HEK293 (cell line): ENCODE results near the gene ZNF609.

Source experiments
- CTCF ChIA-PET: fragments of 350-600 bp; formaldehyde crosslinking; extraction: SDS; loops from one replicate; lab custom pipeline; 2021; ENCODE audit warnings: antibody characterized with exemption; lab: Yijun Ruan, JAX
- POLR2A ChIA-PET: fragments of 300-600 bp; formaldehyde crosslinking; extraction: SDS; loops from one replicate; lab custom pipeline; 2020; ENCODE audit warnings: antibody characterized with exemption, inconsistent platforms; lab: Yijun Ruan, JAX
- H3K27ac ChIP-seq: fragments of 200-500 bp; sonication (Bioruptor generic); 2 replicates; pipeline ENCODE4 v1.5.1; 2014; ENCODE audit warnings: low read depth, low read length, control low read depth, inconsistent platforms; ENCODE audit errors: extremely low read depth
- H3K36me3 ChIP-seq, 2 experiments: fragments of 200-500 bp in 1 of 2; sonication (Bioruptor generic) in 1 of 2; 1 replicate in 1 of 2; 2 replicates in 1 of 2; pipeline ENCODE4 v1.5.1; 2014 to 2017; ENCODE audit warnings: inconsistent platforms in 2 of 2, low read length in 2 of 2; ENCODE audit not compliant: control insufficient read depth in 2 of 2, insufficient read depth in 1 of 2
- H3K4me1 ChIP-seq: fragments of 200-500 bp; sonication (Bioruptor generic); 2 replicates; pipeline ENCODE4 v1.5.1; 2014; ENCODE audit warnings: mild to moderate bottlenecking, low read length, inconsistent platforms; ENCODE audit not compliant: control insufficient read depth, insufficient read depth
- H3K4me3 ChIP-seq: 2 replicates; pipeline ENCODE4 v1.5.1; 2011; ENCODE audit warnings: low read depth, mild to moderate bottlenecking, control low read depth, low read length, moderate library complexity
- H3K9me3 ChIP-seq: fragments of 200-500 bp; sonication (Bioruptor generic); 2 replicates; pipeline ENCODE4 v1.5.1; 2014; ENCODE audit warnings: low read depth, low read length, inconsistent platforms; ENCODE audit not compliant: control insufficient read depth, insufficient read depth
- AEBP2 ChIP-seq: fragments of 450-650 bp; formaldehyde crosslinking; IDR thresholded peaks from 2 replicates; pipeline ENCODE4 v1.5.1; 2016; ENCODE audit warnings: missing biosample characterization, missing genetic modification characterization, borderline replicate concordance
- KLF7 ChIP-seq: fragments of 450-650 bp; formaldehyde crosslinking; IDR thresholded peaks from 2 replicates; pipeline ENCODE4 v1.5.1; 2016; ENCODE audit warnings: missing biosample characterization, missing genetic modification characterization, borderline replicate concordance
- MEIS1 ChIP-seq: sonication (generic); formaldehyde crosslinking; IDR thresholded peaks from 2 replicates; pipeline ENCODE4 v1.8.1; 2022; ENCODE audit warnings: missing genetic modification reagents, mild to moderate bottlenecking, borderline replicate concordance
- PRDM1 ChIP-seq: fragments of 450-650 bp; formaldehyde crosslinking; IDR thresholded peaks from 2 replicates; pipeline ENCODE4; 2016; ENCODE audit warnings: missing biosample characterization, missing genetic modification characterization
- RBAK ChIP-seq: fragments of 450-650 bp; formaldehyde crosslinking; IDR thresholded peaks from 2 replicates; pipeline ENCODE4 v1.5.1; 2016; ENCODE audit warnings: missing biosample characterization, missing genetic modification characterization
- SETDB1 ChIP-seq: IDR thresholded peaks from one replicate; pipeline ENCODE4 v1.6.1; 2017; ENCODE audit warnings: mild to moderate bottlenecking, low read length, moderate library complexity, mixed read lengths; ENCODE audit not compliant: insufficient read length
- SP3 ChIP-seq: fragments of 450-650 bp; formaldehyde crosslinking; IDR thresholded peaks from 2 replicates; pipeline ENCODE4 v1.5.1; 2016; ENCODE audit warnings: missing biosample characterization, missing genetic modification characterization
- TSHZ1 ChIP-seq: fragments of 450-650 bp; formaldehyde crosslinking; IDR thresholded peaks from 2 replicates; pipeline ENCODE4 v1.5.1; 2016; ENCODE audit warnings: missing biosample characterization, missing genetic modification characterization, borderline replicate concordance
- YY2 ChIP-seq: fragments of 450-650 bp; formaldehyde crosslinking; IDR thresholded peaks from 2 replicates; pipeline ENCODE4 v1.5.1; 2016; ENCODE audit warnings: missing biosample characterization, missing genetic modification characterization
- ZBTB8A ChIP-seq: fragments of 450-650 bp; formaldehyde crosslinking; IDR thresholded peaks from 2 replicates; pipeline ENCODE4 v1.5.1; 2016; ENCODE audit warnings: missing biosample characterization, missing genetic modification characterization
- ZFP37 ChIP-seq: fragments of 450-650 bp; formaldehyde crosslinking; IDR thresholded peaks from 2 replicates; pipeline ENCODE4 v1.5.1; 2016; ENCODE audit warnings: missing biosample characterization, missing genetic modification characterization
- ZNF391 ChIP-seq: fragments of 450-650 bp; formaldehyde crosslinking; IDR thresholded peaks from 2 replicates; pipeline ENCODE4 v1.5.1; 2016; ENCODE audit warnings: low read depth, missing biosample characterization, missing genetic modification characterization, borderline replicate concordance
- ZNF423 ChIP-seq: fragments of 450-650 bp; formaldehyde crosslinking; IDR thresholded peaks from 2 replicates; pipeline ENCODE4 v1.5.1; 2016; ENCODE audit warnings: missing biosample characterization, missing genetic modification characterization
- ZNF548 ChIP-seq: fragments of 450-650 bp; formaldehyde crosslinking; IDR thresholded peaks from 2 replicates; pipeline ENCODE4 v1.5.1; 2016; ENCODE audit warnings: missing biosample characterization, missing genetic modification characterization
- ZNF621 ChIP-seq: fragments of 450-650 bp; formaldehyde crosslinking; IDR thresholded peaks from 2 replicates; pipeline ENCODE4 v1.5.1; 2017; ENCODE audit warnings: missing biosample characterization, missing genetic modification characterization
- ZNF623 ChIP-seq: fragments of 450-650 bp; formaldehyde crosslinking; IDR thresholded peaks from 2 replicates; pipeline ENCODE4 v1.5.1; 2016; ENCODE audit warnings: missing biosample characterization, missing genetic modification characterization
- ZNF645 ChIP-seq: fragments of 450-650 bp; formaldehyde crosslinking; IDR thresholded peaks from 2 replicates; pipeline ENCODE4; 2016; ENCODE audit warnings: missing biosample characterization, missing genetic modification characterization
- ZNF660 ChIP-seq: fragments of 450-650 bp; IDR thresholded peaks from 2 replicates; pipeline ENCODE4 v1.5.1; 2018; ENCODE audit warnings: missing biosample characterization, mild to moderate bottlenecking, missing genetic modification characterization
- ZSCAN30 ChIP-seq: fragments of 450-650 bp; IDR thresholded peaks from 2 replicates; pipeline ENCODE4 v1.5.1; 2018; ENCODE audit warnings: missing biosample characterization, mild to moderate bottlenecking, missing genetic modification characterization, moderate library complexity

Gene ZNF609

GRCh38 chr15:64580696-64581407 is 120.5 kb downstream of the ZNF609 start:
- no peak overlapping the region for H3K27ac ChIP-seq
- H3K4me1 ChIP-seq = no peaks in the 10 kb centered on the region
- POLR2A ChIA-PET = interaction anchor here (0.7 kb wide), 1 partner anchor 29 kb away, joined by 8 read pairs; no protein-coding TSS in a partner anchor
- CTCF ChIA-PET = no interaction called here
- H3K36me3 ChIP-seq = no peaks in the 10 kb centered on the region
- H3K4me3 ChIP-seq = no peak overlapping the region
- no peaks in the 10 kb centered on the region for H3K9me3 ChIP-seq
- TF ChIP-seq SETDB1 = peak; percentile 56
- TF ChIP-seq SP3 (tag by site-specific recombination) = no peak

GRCh38 chr15:64581408-64581761 is 121.0 kb downstream of the ZNF609 start:
- no peaks in the 10 kb centered on the region for H3K4me1 ChIP-seq
- no peak overlapping the region for H3K4me3 ChIP-seq
- no peaks in the 10 kb centered on the region for H3K9me3 ChIP-seq
- H3K27ac ChIP-seq = no peak overlapping the region
- ChIA-PET CTCF (no interaction called here), POLR2A (no interaction called here)
- TF ChIP-seq ZNF391 (tag by site-specific recombination) (no peak), SP3 (tag by site-specific recombination) (no peak), RBAK (tag by site-specific recombination) (no peak), ZNF660 (tag by site-specific recombination) (no peak), TSHZ1 (tag by site-specific recombination) (no peak), ZNF645 (tag by site-specific recombination) (no peak), ZNF621 (tag by site-specific recombination) (no peak), PRDM1 (no peak), MEIS1 (CRISPR knock-in tag) (no peak), KLF7 (tag by site-specific recombination) (no peak), ZSCAN30 (tag by site-specific recombination) (no peak), YY2 (no peak), ZBTB8A (no peak), ZNF423 (no peak), AEBP2 (tag by site-specific recombination) (no peak), ZFP37 (tag by site-specific recombination) (no peak), ZNF623 (no peak), ZNF548 (tag by site-specific recombination) (no peak)
- H3K36me3 ChIP-seq = no peaks in the 10 kb centered on the region
